H9 (cell line): ENCODE measurements around the gene FBXL7. TPM values are rescaled to one million over a fixed set of nuclear protein-coding genes. Genes with fewer than 3 reads are reported as not detected.

Experiments
- DNase-seq: peaks from one replicate; pipeline ENCODE4 v3.0.0-alpha.2; 2017
- H2AFZ ChIP-seq: one replicate; pipeline ENCODE4 v1.6.1; 2013; ENCODE audit warnings: mild to moderate bottlenecking, low read length, control low read depth, moderate library complexity
- H2AK5ac ChIP-seq: 2 replicates; pipeline ENCODE4 v1.6.1; 2013; ENCODE audit warnings: low read length, control low read depth, mixed read lengths; ENCODE audit not compliant: insufficient read length
- H2BK120ac ChIP-seq: one replicate; pipeline ENCODE4 v1.6.1; 2013; ENCODE audit warnings: low read depth, mild to moderate bottlenecking, low read length, control low read depth, inconsistent platforms; ENCODE audit not compliant: poor library complexity, severe bottlenecking
- H2BK12ac ChIP-seq: 2 replicates; pipeline ENCODE4 v1.6.1; 2013; ENCODE audit warnings: low read length, control low read depth, mixed read lengths, low read depth; ENCODE audit not compliant: insufficient read length
- H2BK15ac ChIP-seq: 2 replicates; pipeline ENCODE4 v1.6.1; 2013; ENCODE audit warnings: low read depth, low read length, control low read depth
- H2BK20ac ChIP-seq: one replicate; pipeline ENCODE4 v1.6.1; 2013; ENCODE audit warnings: low read depth, mild to moderate bottlenecking, low read length, control low read depth, inconsistent platforms; ENCODE audit not compliant: poor library complexity, severe bottlenecking
- H2BK5ac ChIP-seq: 2 replicates; pipeline ENCODE4 v1.6.1; 2013; ENCODE audit warnings: low read length, control low read depth, mixed read lengths; ENCODE audit not compliant: insufficient read length
- H3K14ac ChIP-seq: 2 replicates; pipeline ENCODE4 v1.6.1; 2013; ENCODE audit warnings: low read length, control low read depth; ENCODE audit not compliant: insufficient read depth
- H3K18ac ChIP-seq: 2 replicates; pipeline ENCODE4 v1.6.1; 2013; ENCODE audit warnings: low read depth, mild to moderate bottlenecking, mixed read lengths, low read length, control low read depth; ENCODE audit not compliant: insufficient read length
- H3K23ac ChIP-seq: 2 replicates; pipeline ENCODE4 v1.6.1; 2013; ENCODE audit warnings: low read length, control low read depth, mixed read lengths, low read depth; ENCODE audit not compliant: insufficient read length
- H3K23me2 ChIP-seq: 2 replicates; pipeline ENCODE4 v1.6.1; 2013; ENCODE audit warnings: low read depth, mild to moderate bottlenecking, mixed read lengths, low read length, control low read depth; ENCODE audit not compliant: insufficient read length, poor library complexity, severe bottlenecking
- H3K27ac ChIP-seq: 2 replicates; pipeline ENCODE4 v1.5.1; 2013; ENCODE audit warnings: low read length, control low read depth, mixed read lengths, low read depth; ENCODE audit not compliant: insufficient read length
- H3K27me3 ChIP-seq: 2 replicates; pipeline ENCODE4 v1.6.1; 2013; ENCODE audit warnings: low read length, control low read depth, inconsistent platforms; ENCODE audit not compliant: insufficient read depth
- H3K4ac ChIP-seq: 2 replicates; pipeline ENCODE4 v1.6.1; 2013; ENCODE audit warnings: low read depth, mild to moderate bottlenecking, control low read depth, inconsistent platforms, low read length, moderate library complexity
- H3K4me1 ChIP-seq: 2 replicates; pipeline ENCODE4 v1.6.1; 2013; ENCODE audit warnings: low read length, control low read depth, inconsistent platforms; ENCODE audit not compliant: insufficient read depth
- H3K4me2 ChIP-seq: 2 replicates; pipeline ENCODE4 v1.6.1; 2013; ENCODE audit warnings: low read length, control low read depth, mixed read lengths; ENCODE audit not compliant: insufficient read length, insufficient read depth
- H3K56ac ChIP-seq: 2 replicates; pipeline ENCODE4 v1.6.1; 2013; ENCODE audit warnings: low read depth, mild to moderate bottlenecking, mixed read lengths, low read length, control low read depth; ENCODE audit not compliant: insufficient read length
- H3K79me1 ChIP-seq: 2 replicates; pipeline ENCODE4 v1.6.1; 2013; ENCODE audit warnings: low read depth, mild to moderate bottlenecking, moderate library complexity, low read length, control low read depth, inconsistent platforms; ENCODE audit not compliant: insufficient read depth, poor library complexity, severe bottlenecking
- H3K79me2 ChIP-seq: 2 replicates; pipeline ENCODE4 v1.6.1; 2013; ENCODE audit warnings: low read length, control low read depth, inconsistent platforms; ENCODE audit not compliant: insufficient read depth
- H3K9ac ChIP-seq: 2 replicates; pipeline ENCODE4 v1.6.1; 2013; ENCODE audit warnings: low read length, control low read depth, mixed read lengths; ENCODE audit not compliant: insufficient read length; ENCODE audit errors: extremely low read depth
- H3K9me3 ChIP-seq: one replicate; pipeline ENCODE4 v1.6.1; 2013; ENCODE audit warnings: low read depth, low read length, inconsistent platforms; ENCODE audit not compliant: control insufficient read depth
- H3T11ph ChIP-seq: one replicate; pipeline ENCODE4 v1.6.1; 2013; ENCODE audit warnings: mild to moderate bottlenecking, low read length, control low read depth, inconsistent platforms
- H4K20me1 ChIP-seq: one replicate; pipeline ENCODE4 v1.6.1; 2013; ENCODE audit not compliant: control insufficient read depth, insufficient read length, insufficient read depth
- H4K5ac ChIP-seq: 2 replicates; pipeline ENCODE4 v1.6.1; 2013; ENCODE audit warnings: low read depth, mild to moderate bottlenecking, mixed read lengths, low read length, control low read depth; ENCODE audit not compliant: insufficient read length
- H4K8ac ChIP-seq: replicated peaks from 2 replicates; pipeline ENCODE4 v1.6.1; 2013; ENCODE audit warnings: low read length, control low read depth, mixed read lengths, low read depth; ENCODE audit not compliant: insufficient read length
- H4K91ac ChIP-seq: 2 replicates; pipeline ENCODE4 v1.6.1; 2013; ENCODE audit warnings: low read depth, mild to moderate bottlenecking, moderate library complexity, mixed read lengths, low read length, control low read depth; ENCODE audit not compliant: insufficient read length
- H3K27ac Mint-ChIP-seq, 3 experiments: 2 replicates in 2 of 3; 3 replicates in 1 of 3; pipeline ENCODE4 v1.8.0; 2020 to 2021; ENCODE audit warnings: mixed read lengths in 3 of 3, mild to moderate bottlenecking in 1 of 3, moderate library complexity in 1 of 3
- H3K27me3 Mint-ChIP-seq: 2 replicates; pipeline ENCODE4 v1.8.0; 2021; ENCODE audit warnings: low read depth, mild to moderate bottlenecking, moderate library complexity, mixed read lengths
- H3K36me3 Mint-ChIP-seq, 3 experiments: 2 replicates in 2 of 3; 3 replicates in 1 of 3; pipeline ENCODE4 v1.8.0; 2020 to 2021; ENCODE audit warnings: low read depth in 3 of 3, mixed read lengths in 3 of 3; ENCODE audit not compliant: insufficient read depth in 1 of 3
- H3K4me1 Mint-ChIP-seq, 2 experiments: 2 replicates each; pipeline ENCODE4 v1.8.0; 2020; ENCODE audit warnings: mixed read lengths in 2 of 2
- H3K4me3 Mint-ChIP-seq, 2 experiments: 2 replicates in 1 of 2; 3 replicates in 1 of 2; pipeline ENCODE4 v1.8.0; 2020 to 2021; ENCODE audit warnings: mild to moderate bottlenecking in 2 of 2, mixed read lengths in 2 of 2, moderate library complexity in 1 of 2
- H3K9me3 Mint-ChIP-seq, 2 experiments: 2 replicates in 1 of 2; 3 replicates in 1 of 2; pipeline ENCODE4 v1.8.0; 2020; ENCODE audit warnings: mild to moderate bottlenecking in 2 of 2, mixed read lengths in 2 of 2, moderate library complexity in 1 of 2
- CTCF ChIP-seq: fragments of 200-600 bp; sonication (generic); conservative IDR thresholded peaks from 3 replicates; pipeline ENCODE4 v1.8.0; 2021; ENCODE audit warnings: antibody characterized with exemption, mild to moderate bottlenecking
- total RNA-seq: library from RNA; stranded (reverse); gene quantifications from 2 replicates; pipeline ENCODE4 v1.2.1, GENCODE V29; 2021

FBXL7 gene
- total RNA-seq, 1 experiment from 2014 or later, result 14.6 TPM

DNA sequence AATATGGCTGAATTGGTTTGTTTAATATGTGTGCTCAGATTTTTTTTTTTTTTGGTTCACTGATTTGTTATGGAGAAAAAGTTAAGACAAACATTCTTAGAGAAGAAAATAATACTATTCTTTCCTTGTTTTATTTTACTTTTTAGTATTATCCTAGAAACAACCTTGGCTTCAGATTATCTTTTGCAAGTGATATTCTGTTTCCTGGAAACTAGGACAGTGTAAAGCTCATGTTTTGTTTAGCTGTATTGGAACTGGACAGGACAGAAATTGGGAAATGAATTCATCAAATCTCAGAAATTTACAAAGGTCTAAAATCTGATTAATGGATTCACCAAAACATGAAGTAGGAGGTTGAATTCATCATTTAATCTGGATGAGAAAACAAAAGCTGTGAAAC lies 130.5 kb downstream of the FBXL7 start:
- Histone ChIP-seq H2BK12ac (no peak overlapping the region), H4K91ac (no peak overlapping the region), H3K23me2 (no peaks in the 10 kb centered on the region), H2AFZ (no peak overlapping the region), H3K27me3 (no peaks in the 10 kb centered on the region), H3K4ac (no peak overlapping the region), H2BK5ac (no peak overlapping the region), H2BK120ac (no peak overlapping the region), H3T11ph (no peak overlapping the region), H3K4me2 (no peak overlapping the region), H2BK15ac (no peak overlapping the region), H3K23ac (no peak overlapping the region), H4K5ac (no peak overlapping the region), H3K18ac (no peak overlapping the region), H2BK20ac (no peak overlapping the region), H4K20me1 (no peaks in the 10 kb centered on the region), H2AK5ac (no peak overlapping the region), H3K79me2 (no peaks in the 10 kb centered on the region), H3K9me3 (no peaks in the 10 kb centered on the region), H4K8ac (no peak overlapping the region), H3K79me1 (peaks cover 3% of the 10 kb centered on the region), H3K27ac (no peak overlapping the region), H3K4me1 (no peaks in the 10 kb centered on the region), H3K56ac (no peak overlapping the region), H3K9ac (no peak overlapping the region), H3K14ac (no peak overlapping the region)
- Mint-ChIP-seq H3K4me3 (no peak overlapping the region), H3K36me3 (no peaks in the 10 kb centered on the region), H3K27ac (no peak overlapping the region), H3K4me1 (no peaks in the 10 kb centered on the region), H3K9me3 (no peaks in the 10 kb centered on the region), H3K27me3 (no peaks in the 10 kb centered on the region)
- TF ChIP-seq CTCF, result no peak
- DNase-seq, result no peak
